ENCODE measurements around the gene PIAS1. TPM values are rescaled to one million over a fixed set of nuclear protein-coding genes. Genes with fewer than 3 reads are reported as not detected.
"Not testable (repeated sequence)": the region's sequence is repeated elsewhere in the genome, so short reads cannot be mapped to it uniquely, and the experiment has no call there.

PIAS1 gene
- total RNA-seq, 2 donors from 2014 or later = 43.1 to 59.2 TPM

DNA sequence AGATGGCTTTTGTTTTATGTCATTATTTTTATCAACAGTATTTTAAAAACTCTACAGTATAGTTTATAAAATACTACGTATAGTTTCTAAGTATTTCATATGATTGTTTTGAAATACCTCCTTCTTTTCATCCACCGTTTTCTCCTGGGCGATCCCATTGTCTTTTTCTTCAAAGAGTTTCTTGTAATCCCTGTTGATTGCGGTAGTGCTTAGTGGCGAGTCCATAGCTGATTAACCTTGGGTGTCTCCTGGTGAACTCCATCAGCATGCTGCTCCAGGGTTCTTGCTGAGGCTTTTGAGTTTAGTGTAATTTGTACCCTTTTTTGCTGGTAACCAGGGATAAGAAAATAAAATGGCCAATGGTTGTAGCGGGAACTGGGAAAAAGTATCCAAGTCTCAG lies 3.6 kb downstream of the PIAS1 start:
- no peak for DNase-seq (ENCODE audit: low spot score)
- intact Hi-C loops (cut with DNase I) = no loop called here

DNA sequence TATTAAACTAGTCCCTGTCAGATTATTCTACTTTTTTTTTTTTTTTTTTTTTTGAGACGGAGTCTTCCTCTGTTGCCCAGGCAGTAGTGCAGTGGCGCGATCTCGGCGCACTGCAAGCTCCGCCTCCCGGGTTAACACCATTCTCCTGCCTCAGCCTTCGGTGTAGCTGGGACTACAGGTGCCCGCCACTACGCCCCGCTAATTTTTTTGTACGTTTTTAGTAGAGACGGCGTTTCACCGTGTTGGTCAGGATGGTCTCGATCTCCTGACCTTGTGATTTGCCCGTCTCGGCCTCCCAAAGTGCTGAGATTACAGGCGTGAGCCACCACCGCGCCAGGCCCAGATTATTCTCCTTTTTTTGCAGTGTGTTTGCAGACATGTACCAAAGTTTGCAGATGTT lies 4.9 kb downstream of the PIAS1 start:
- intact Hi-C loops (cut with DNase I); DNase-seq (ENCODE audit: low spot score): not testable (repeated sequence)

DNA sequence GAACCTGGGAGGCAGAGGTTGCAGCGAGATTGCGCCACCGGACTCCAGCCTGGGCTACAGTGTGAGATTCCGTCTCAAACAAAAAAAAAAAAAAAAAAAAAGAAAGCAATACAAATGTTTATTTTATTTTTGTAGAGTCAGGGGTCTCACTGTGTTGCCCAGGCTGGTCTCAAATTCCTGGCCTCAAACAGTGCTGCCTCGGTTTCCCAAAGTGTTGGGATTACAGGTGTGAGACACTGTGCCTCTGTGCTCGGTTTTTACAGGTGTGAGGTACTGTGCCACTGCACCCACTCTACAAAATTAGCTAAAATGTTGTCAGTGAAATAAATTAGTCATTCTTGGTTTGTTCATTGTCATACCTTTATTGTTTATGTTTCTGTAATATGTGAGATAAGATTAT lies 5.5 kb downstream of the PIAS1 start:
- intact Hi-C loops (cut with DNase I) = loop anchor here in 1 of 2 donors (1.0 kb wide), 1 partner anchor 24 kb away; no protein-coding TSS in a partner anchor
- DNase-seq (ENCODE audit: low spot score) = no peak

DNA sequence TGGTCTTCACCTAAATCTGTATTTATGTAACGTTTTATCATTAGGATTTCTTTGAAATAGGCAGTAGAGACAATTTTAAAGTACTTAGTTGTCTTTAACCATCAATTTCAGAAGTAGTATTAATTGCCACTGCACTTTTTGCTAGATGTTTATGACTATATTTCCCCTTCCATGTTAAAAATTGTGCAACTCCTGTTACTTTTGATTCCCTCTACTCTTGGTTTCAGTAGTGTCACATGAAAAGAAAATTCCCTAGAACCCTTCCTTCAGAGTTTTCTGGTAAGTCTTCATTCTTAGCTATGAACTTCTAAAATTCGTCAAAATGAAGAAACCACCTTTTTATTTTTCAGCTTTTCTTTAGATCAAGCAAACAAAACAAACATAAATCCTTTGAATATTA lies 7.1 kb downstream of the PIAS1 start:
- DNase-seq (ENCODE audit: low spot score) = no peak
- intact Hi-C loops (cut with DNase I) = no loop called here

- intact Hi-C loops (cut with DNase I) = no loop called here
- no peak for DNase-seq (ENCODE audit: low spot score)
These were observed 7.5 kb downstream of the PIAS1 start for GRCh38 chr15:68061602-68062001.

DNA sequence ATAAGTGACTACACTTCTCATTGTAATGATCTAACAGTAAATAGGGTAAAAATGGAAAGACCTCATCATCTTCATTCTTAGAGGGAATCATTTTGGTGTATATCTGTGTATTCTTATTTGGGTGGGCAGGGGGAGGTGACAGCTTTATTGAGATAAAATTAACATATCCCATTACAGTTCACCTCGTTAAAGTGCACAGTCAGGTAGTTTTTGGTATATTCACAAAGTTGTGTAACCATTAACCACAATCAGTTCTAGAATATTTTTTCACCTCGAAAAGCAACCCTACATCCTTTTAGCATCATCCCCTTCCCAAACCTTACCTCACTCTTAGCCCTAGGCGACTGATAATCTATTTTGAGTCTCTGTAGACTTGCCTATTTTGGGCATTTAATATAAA lies 8.1 kb downstream of the PIAS1 start:
- no peak for DNase-seq (ENCODE audit: low spot score)
- intact Hi-C loops (cut with DNase I) = no loop called here

DNA sequence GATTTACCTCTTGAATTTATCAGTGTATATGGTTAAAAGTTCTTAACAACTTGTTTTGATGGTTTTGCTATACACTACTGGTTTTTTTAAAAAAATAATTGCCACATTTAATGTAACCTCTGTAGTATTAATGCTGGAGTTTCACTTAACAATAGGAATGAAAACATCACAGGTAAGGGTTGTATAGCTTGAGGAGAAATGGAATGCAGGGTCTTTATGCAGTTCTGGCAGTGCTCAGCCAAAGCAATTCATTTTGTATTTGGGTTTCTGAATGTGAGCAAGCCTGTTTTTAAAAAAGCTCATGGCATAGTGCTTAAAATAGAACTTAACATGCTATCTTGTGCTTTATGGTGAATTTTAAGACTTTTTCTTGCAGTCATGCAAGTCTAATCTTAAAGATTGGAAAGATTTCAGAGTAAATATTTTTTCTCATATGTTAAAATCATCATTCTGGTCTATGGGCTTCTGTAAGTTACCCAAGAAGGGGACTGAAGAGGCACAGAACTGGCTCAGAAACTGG lies 8.9 kb downstream of the PIAS1 start:
- no peak for DNase-seq (ENCODE audit: low spot score)
- intact Hi-C loops (cut with DNase I) = no loop called here

DNA sequence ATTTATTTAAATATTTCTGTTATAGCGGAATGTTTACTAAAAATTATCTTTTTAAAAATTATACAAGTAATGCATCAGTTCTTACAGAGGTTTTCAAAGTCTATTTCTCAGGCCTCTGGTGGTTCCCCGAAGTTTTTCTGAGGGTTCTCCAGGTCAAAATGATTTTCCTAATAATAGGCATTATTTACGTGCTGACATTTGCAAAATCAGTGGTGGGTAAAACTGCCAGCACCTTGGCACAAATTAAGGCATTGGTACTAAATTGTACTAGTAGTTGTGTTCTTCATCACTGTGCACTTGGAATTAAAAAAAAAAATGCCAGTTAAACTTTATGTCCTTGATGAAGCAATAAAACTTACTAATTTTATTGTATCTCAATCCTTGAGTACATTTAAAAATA lies 9.5 kb downstream of the PIAS1 start:
- DNase-seq (ENCODE audit: low spot score) = no peak
- intact Hi-C loops (cut with DNase I) = no loop called here

GRCh38 chr15:68073576-68074288 lies 19.6 kb downstream of the PIAS1 start:
- intact Hi-C loops (cut with DNase I) = no loop called here
- no peak for DNase-seq (ENCODE audit: low spot score)

- DNase-seq (ENCODE audit: low spot score) = no peak
- intact Hi-C loops (cut with DNase I) = loop anchor here in 1 of 2 donors (5.0 kb wide), 1 partner anchor 1234 kb away; no protein-coding TSS in a partner anchor
These were observed 21.8 kb downstream of the PIAS1 start for GRCh38 chr15:68075764-68076385.

DNA sequence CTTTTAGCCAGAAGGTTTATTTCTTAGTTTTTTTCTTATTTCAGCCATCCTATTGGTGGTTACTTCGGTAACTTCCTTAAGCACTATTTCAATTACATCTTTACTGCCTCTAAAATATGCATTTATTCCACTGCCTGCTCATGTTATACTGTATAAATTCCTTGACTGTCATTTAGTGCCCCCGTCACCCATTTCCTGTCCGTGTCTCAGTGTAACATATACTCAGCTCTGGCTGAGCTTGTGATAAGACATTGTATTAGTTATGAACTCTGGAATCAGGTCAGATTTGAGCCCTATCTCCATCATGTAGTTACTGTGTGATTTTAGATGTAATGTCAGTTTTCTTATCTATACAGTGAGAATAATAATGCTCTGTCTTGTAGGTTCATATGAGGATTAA lies 24.2 kb downstream of the PIAS1 start:
- intact Hi-C loops (cut with DNase I) = loop anchor here in 1 of 2 donors (5.0 kb wide), 1 partner anchor 1236 kb away; no protein-coding TSS in a partner anchor
- DNase-seq (ENCODE audit: low spot score) = no peak

DNA sequence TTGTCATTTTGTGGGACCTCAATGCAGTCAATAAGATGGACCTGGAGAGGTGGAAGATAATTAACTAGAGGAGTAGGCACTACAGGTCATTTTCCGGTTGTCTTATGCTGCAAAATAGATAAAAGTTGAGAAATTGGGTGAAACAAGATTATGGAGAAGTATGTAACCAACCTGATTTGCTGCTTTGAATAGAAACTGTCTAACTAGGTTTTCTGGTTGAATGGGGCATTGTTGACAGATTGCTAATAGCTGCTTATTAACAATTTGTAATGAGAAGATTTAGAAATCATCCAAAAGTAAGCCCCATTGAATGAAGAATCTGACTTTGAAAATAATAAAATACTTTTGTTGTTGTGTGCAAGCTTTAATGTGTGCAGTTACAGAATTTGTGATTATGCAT lies 26.2 kb downstream of the PIAS1 start:
- no peak for DNase-seq (ENCODE audit: low spot score)
- intact Hi-C loops (cut with DNase I) = no loop called here

DNA sequence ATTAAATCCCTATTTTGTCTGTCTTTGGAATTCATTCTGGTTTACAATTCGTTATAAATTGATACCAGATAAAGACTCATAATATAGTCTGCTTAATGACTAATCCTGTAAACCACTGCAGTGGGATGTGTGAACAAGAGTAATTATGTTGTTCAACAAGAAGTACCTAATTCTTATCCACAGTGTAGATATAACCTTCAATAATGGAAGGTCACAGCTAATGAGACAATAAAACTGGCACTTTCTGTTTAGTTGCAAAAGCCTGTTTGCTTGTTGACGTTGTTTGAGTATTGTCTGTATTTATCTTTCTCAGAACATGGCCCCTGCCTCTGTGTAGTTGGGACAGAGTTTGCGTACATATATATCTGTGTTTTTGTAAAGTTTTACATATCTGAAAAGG lies 26.7 kb downstream of the PIAS1 start:
- intact Hi-C loops (cut with DNase I) = no loop called here
- no peak for DNase-seq (ENCODE audit: low spot score)

GRCh38 chr15:68081869-68082505 lies 27.9 kb downstream of the PIAS1 start:
- DNase-seq (ENCODE audit: low spot score) = no peak
- intact Hi-C loops (cut with DNase I) = no loop called here

GRCh38 chr15:68082735-68083134 lies 28.6 kb downstream of the PIAS1 start:
- intact Hi-C loops (cut with DNase I) = loop anchor here in 1 of 2 donors (1.0 kb wide), 1 partner anchor 22 kb away; no protein-coding TSS in a partner anchor
- no peak for DNase-seq (ENCODE audit: low spot score)

DNA sequence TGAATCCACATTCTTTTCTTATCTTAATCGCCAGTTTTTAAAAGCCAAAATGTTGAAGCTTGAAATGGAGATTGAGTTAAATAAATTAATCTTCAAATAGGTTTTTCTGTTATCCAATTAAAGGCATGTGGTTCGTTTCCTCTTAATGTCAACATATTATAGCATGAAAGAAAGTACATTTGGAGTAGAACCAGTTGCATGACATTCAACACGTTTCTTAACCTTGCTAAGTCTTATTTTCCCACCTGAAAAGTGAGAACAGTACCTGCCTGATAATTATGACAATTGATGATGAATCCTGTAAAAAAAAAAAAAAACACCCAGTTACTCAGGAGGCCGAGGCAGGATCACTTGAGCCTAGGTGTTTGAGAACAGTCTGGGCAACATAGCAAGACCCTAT lies 29.3 kb downstream of the PIAS1 start:
- intact Hi-C loops (cut with DNase I) = loop anchor here in 1 of 2 donors (1.0 kb wide), 1 partner anchor 23 kb away; no protein-coding TSS in a partner anchor
- no peak for DNase-seq (ENCODE audit: low spot score)

DNA sequence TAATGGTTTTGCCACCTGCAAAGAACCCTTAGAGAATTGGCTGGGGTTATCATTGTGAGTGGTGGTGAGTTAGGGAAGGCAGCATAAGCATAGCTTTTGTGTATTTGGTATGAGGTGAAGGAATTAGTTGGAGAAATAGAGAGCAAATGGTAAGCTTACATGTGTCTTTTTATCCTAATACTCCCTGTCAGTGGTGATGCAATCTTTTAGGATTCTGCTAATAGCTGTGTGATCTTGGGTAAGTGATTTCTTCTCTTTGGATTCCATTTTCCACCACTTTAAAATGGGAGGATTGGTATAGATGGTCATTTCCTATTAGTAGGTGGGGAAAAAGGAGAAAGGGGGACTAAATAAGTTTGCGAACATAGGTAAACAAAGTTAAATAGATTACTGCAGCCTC lies 30.9 kb downstream of the PIAS1 start:
- DNase-seq (ENCODE audit: low spot score) = no peak
- intact Hi-C loops (cut with DNase I) = no loop called here

- intact Hi-C loops (cut with DNase I) = no loop called here
- no peak for DNase-seq (ENCODE audit: low spot score)
These were observed 37.6 kb downstream of the PIAS1 start for GRCh38 chr15:68091743-68092142.

DNA sequence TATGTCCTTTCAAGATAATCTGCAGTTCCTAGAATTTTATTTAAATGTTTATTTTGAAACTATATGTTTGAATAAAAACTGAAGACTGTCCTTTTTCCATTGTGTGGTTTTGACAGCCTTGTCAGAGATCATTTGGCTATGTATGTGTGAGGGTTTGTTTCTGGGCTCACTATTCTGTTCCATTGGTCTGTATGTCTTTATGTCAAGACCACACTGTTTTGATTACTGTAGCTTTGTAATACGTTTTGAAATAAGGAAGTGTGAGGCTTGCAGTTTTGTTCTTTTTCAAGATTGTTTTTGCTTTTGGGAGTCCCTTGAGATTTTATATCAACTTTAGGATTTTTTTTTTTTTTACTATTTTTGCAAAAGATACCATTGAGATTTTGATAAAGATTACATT lies 42.0 kb downstream of the PIAS1 start:
- intact Hi-C loops (cut with DNase I) = no loop called here
- DNase-seq (ENCODE audit: low spot score) = no peak

DNA sequence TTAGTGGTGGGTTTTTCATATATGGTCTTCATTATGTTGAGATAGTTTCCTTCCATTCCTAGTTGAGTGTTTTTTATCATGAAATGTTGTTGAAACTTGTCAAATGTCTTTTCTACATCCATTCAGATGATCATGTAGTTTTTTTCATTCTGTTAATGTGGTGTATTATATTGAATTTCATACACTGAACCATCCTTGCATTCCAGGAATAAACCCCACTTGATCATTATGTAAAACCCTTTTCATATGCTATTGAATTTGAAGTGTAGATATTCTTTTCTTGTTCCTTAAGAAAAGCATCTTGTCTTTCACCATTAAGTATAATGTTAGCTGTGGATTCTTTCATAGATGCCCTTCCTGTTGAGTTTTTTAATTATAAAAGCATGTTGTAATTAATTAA lies 42.9 kb downstream of the PIAS1 start:
- no peak for DNase-seq (ENCODE audit: low spot score)
- intact Hi-C loops (cut with DNase I) = no loop called here
